ENCODE results near the gene TRAPPC3L.
A peak's percentile ranks its signal among the peaks of the same experiment; 100 is the strongest.

The TRAPPC3L gene

DNA sequence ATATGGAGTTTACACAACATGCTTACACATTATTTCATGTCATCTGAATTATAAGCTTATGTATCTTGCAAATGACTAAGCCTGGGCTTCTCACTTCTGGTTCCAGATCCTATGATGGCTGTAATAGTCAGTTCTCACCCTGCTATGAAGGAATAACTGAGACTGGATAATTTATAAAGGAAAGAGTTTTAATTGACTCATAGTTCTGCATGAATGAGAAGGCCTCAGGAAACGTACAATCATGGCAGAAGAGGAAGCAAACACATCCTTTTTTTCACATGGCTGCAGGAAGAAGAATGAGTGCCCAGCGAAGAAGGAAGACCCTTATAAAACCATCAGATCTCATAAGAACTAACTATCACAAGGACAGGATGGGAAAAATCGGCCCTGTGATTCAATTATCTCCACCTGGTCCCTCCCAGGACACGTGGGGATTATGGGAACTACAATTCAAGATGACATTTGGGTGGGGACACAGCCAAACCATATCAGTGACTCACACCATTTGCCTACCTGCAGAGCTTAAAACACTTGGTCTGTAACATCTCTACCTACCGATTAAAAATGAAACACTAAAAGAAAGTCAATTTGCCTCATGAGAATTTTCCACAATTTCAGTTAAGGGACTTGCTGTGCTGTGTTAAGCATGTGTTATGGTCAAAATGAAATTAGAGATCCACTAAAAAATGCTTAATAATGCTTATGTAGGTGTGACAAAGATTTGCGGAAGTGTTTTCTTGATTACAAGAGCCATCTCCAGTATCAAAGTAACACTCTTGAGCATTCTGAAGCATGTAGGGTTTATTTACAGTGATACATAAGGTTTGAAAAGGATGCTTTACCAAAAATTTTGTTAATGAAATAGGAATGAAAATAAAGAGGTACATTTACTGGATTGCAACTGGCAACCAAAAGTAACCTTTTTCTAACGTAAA, 23.6 kb upstream of the TRAPPC3L start:
- H3K36me3 ChIP-seq (ENCODE audit: control insufficient read depth, insufficient read depth, low read length) = no peaks in the 10 kb centered on the region
- H3K27ac ChIP-seq (ENCODE audit: low read depth, low read length) = no peak overlapping the region
- no peak overlapping the region for H3K4me3 ChIP-seq (ENCODE audit: low read length)
- peaks cover 6% of the 10 kb centered on the region for H3K4me1 ChIP-seq (ENCODE audit: control insufficient read depth, insufficient read depth, low read length)
- no peak overlapping the region for H3K9ac ChIP-seq (ENCODE audit: low read length)
- no peaks in the 10 kb centered on the region for H3K27me3 ChIP-seq (ENCODE audit: control insufficient read depth, insufficient read depth, low read length)

DNA sequence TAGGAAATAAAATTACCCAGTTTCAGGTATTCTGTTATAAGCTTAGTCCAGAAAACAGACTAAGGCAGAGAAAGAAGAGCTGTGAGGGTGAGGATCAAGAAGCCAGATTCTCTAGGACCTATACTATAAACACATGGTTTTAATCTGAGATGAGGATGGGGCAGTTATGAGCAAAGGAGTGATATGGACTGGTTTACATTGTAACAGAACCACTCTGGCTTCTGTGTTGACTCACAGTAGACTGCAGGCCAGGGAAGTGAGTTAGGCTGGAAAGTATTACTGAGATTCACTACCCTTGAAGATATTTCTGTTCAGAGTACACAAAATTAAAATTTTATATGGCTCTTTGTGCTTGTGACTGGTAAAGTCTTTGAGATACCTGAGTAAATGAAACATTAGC, 22.6 kb upstream of the TRAPPC3L start:
- peaks cover 6% of the 10 kb centered on the region for H3K4me1 ChIP-seq (ENCODE audit: control insufficient read depth, insufficient read depth, low read length)
- no peak overlapping the region for H3K4me3 ChIP-seq (ENCODE audit: low read length)
- H3K9ac ChIP-seq (ENCODE audit: low read length) = no peak overlapping the region
- H3K27me3 ChIP-seq (ENCODE audit: control insufficient read depth, insufficient read depth, low read length) = no peaks in the 10 kb centered on the region
- no peak overlapping the region for H3K27ac ChIP-seq (ENCODE audit: low read depth, low read length)
- no peaks in the 10 kb centered on the region for H3K36me3 ChIP-seq (ENCODE audit: control insufficient read depth, insufficient read depth, low read length)

DNA sequence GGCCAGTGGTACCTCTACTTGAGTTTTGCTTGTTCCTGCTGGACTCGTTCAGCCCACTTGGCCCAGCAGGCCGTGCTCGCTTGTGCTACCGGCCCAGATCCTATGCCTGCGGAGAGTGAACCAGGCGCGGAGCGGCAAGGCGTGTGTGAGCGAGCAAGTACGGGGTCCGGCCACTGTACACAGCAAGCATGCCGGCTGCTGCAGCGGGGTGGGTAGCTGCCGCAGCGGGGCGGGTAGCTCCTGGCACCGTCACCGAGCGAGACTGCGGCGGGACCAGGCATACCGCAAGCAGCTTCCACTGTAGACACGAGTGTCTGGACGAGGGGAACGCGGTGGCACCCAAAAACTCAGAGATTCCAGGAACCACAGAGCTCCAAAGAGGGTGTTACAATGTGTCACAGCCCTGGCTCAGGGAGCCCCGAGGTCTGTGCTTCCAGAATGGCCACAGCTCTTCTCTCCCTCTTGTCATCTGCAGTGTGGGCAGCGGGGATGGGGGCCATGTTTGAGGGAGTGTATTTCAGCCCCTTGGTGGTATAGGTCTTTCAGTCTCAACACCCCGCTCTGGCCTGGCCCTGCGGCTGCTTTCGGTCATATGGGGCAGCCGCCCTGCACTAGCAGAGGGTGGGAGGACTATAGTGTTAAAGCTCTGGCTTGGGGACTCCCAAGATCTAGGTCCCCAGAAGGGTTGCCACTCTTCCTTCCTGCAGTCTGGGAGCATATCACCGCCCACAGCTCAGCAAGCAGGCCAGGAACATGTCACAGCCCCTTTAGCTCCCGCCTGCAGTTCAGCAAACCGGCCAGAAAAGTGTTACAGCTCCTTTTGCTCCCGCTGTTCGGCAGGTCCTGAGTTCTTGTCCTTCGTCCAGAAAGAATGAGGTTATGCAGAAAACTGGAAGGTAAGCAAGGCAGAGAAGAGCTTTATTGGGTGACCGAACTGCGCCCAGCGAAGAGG, 19.7 kb upstream of the TRAPPC3L start:
- H3K27ac ChIP-seq (ENCODE audit: low read depth, low read length) = no peak overlapping the region
- no peaks in the 10 kb centered on the region for H3K27me3 ChIP-seq (ENCODE audit: control insufficient read depth, insufficient read depth, low read length)
- H3K36me3 ChIP-seq (ENCODE audit: control insufficient read depth, insufficient read depth, low read length) = no peaks in the 10 kb centered on the region
- H3K4me1 ChIP-seq (ENCODE audit: control insufficient read depth, insufficient read depth, low read length) = peaks cover 3% of the 10 kb centered on the region
- no peak overlapping the region for H3K9ac ChIP-seq (ENCODE audit: low read length)
- peak overlapping the region; percentile 50 for H3K4me3 ChIP-seq (ENCODE audit: low read length)

GRCh38 chr6:116564311-116564710, 18.8 kb upstream of the TRAPPC3L start:
- Histone ChIP-seq H3K4me3 (ENCODE audit: low read length) (no peak overlapping the region), H3K36me3 (ENCODE audit: control insufficient read depth, insufficient read depth, low read length) (no peaks in the 10 kb centered on the region), H3K27ac (ENCODE audit: low read depth, low read length) (no peak overlapping the region), H3K4me1 (ENCODE audit: control insufficient read depth, insufficient read depth, low read length) (no peaks in the 10 kb centered on the region), H3K9ac (ENCODE audit: low read length) (no peak overlapping the region), H3K27me3 (ENCODE audit: control insufficient read depth, insufficient read depth, low read length) (no peaks in the 10 kb centered on the region)

- H3K36me3 ChIP-seq (ENCODE audit: control insufficient read depth, insufficient read depth, low read length) = no peaks in the 10 kb centered on the region
- H3K4me1 ChIP-seq (ENCODE audit: control insufficient read depth, insufficient read depth, low read length) = no peaks in the 10 kb centered on the region
- H3K4me3 ChIP-seq (ENCODE audit: low read length) = no peak overlapping the region
- H3K27ac ChIP-seq (ENCODE audit: low read depth, low read length) = no peak overlapping the region
- no peaks in the 10 kb centered on the region for H3K27me3 ChIP-seq (ENCODE audit: control insufficient read depth, insufficient read depth, low read length)
- H3K9ac ChIP-seq (ENCODE audit: low read length) = no peak overlapping the region
Observed at GRCh38 chr6:116563830-116564229, 18.3 kb upstream of the TRAPPC3L start.

DNA sequence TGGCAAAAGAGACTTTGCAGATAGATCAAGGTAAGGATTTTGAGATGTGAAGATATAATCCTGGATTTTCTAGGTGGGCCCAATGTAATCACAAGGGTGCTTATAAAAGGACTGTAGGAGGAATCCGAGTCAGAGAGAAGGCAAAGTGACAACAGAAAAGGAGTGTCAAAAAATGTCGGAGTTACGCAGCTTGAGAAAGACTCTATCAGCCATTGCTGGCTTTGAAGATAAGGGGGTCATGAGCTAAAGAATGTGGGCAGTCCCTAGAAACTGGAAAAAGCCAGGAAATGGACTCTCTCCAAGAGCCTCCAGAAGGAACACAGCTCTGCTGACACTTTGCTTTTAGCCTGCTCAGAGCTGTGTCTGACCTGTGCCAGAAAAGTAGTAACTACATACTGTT, 17.1 kb upstream of the TRAPPC3L start:
- no peaks in the 10 kb centered on the region for H3K27me3 ChIP-seq (ENCODE audit: control insufficient read depth, insufficient read depth, low read length)
- no peaks in the 10 kb centered on the region for H3K36me3 ChIP-seq (ENCODE audit: control insufficient read depth, insufficient read depth, low read length)
- H3K9ac ChIP-seq (ENCODE audit: low read length) = no peak overlapping the region
- H3K27ac ChIP-seq (ENCODE audit: low read depth, low read length) = no peak overlapping the region
- no peak overlapping the region for H3K4me3 ChIP-seq (ENCODE audit: low read length)
- no peaks in the 10 kb centered on the region for H3K4me1 ChIP-seq (ENCODE audit: control insufficient read depth, insufficient read depth, low read length)

- no peaks in the 10 kb centered on the region for H3K36me3 ChIP-seq (ENCODE audit: control insufficient read depth, insufficient read depth, low read length)
Observed at GRCh38 chr6:116562019-116562403, 16.5 kb upstream of the TRAPPC3L start.

DNA sequence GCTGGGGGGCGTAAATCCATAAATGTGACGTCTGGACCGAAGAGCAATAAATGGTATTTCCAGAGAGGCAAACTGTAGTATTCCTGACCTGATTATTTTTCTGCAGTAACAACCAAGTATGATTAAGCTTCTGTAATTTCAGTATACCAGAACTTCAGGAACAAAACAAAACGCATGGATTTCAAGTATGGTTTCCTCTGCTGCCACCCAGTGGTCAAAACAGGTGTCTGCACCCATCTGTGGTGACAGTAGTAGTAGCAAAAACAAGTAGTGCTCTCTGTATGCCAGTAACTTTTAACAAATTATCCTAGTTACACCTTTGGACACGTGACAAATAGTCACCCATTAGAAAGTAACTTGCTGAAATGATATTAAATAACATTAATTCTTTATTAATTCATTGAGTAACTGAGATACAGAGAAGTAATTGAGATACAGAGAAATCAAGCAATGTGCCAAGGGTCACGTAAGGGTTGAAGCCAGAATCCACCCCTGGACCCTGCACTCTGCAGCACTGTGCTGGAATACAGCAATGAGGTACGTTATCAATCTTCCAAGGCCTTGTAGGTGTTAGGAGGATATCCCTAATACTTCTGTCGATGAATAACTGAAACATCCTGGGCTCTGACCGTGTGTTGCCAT, 16.0 kb upstream of the TRAPPC3L start:
- Histone ChIP-seq H3K27ac (ENCODE audit: low read depth, low read length) (no peak overlapping the region), H3K4me1 (ENCODE audit: control insufficient read depth, insufficient read depth, low read length) (no peaks in the 10 kb centered on the region), H3K36me3 (ENCODE audit: control insufficient read depth, insufficient read depth, low read length) (no peaks in the 10 kb centered on the region), H3K9ac (ENCODE audit: low read length) (no peak overlapping the region), H3K4me3 (ENCODE audit: low read length) (peak overlapping the region; percentile 20), H3K27me3 (ENCODE audit: control insufficient read depth, insufficient read depth, low read length) (no peaks in the 10 kb centered on the region)

More at GRCh38 chr6:116562019-116562403, 16.5 kb upstream of the TRAPPC3L start:
- Histone ChIP-seq H3K4me3 (ENCODE audit: low read length) (no peak overlapping the region), H3K9ac (ENCODE audit: low read length) (no peak overlapping the region), H3K27ac (ENCODE audit: low read depth, low read length) (no peak overlapping the region), H3K4me1 (ENCODE audit: control insufficient read depth, insufficient read depth, low read length) (no peaks in the 10 kb centered on the region), H3K27me3 (ENCODE audit: control insufficient read depth, insufficient read depth, low read length) (no peaks in the 10 kb centered on the region)

- Histone ChIP-seq H3K4me3 (ENCODE audit: low read length) (no peak overlapping the region), H3K4me1 (ENCODE audit: control insufficient read depth, insufficient read depth, low read length) (no peaks in the 10 kb centered on the region), H3K9ac (ENCODE audit: low read length) (no peak overlapping the region), H3K27ac (ENCODE audit: low read depth, low read length) (no peak overlapping the region), H3K36me3 (ENCODE audit: control insufficient read depth, insufficient read depth, low read length) (no peaks in the 10 kb centered on the region), H3K27me3 (ENCODE audit: control insufficient read depth, insufficient read depth, low read length) (no peaks in the 10 kb centered on the region)
Observed at GRCh38 chr6:116560130-116560529, 14.6 kb upstream of the TRAPPC3L start.

DNA sequence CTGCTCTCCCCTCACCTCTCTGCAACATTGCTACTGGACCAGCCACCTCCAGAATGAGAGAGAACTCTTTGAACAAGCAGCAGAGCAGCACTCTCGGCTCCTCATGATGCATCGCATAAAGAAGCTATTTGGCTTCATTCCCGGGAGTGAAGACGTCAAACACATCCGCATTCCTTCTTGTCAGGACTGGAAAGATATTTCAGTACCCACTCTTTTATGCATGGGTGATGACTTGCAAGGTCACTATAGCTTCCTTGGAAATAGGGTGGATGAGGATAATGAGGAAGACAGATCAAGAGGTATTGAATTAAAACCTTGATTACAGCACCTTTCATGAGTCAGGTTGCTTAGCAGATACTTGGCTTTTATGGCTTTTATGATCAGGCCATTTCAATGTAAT, 12.4 kb upstream of the TRAPPC3L start:
- H3K9ac ChIP-seq (ENCODE audit: low read length) = no peak overlapping the region
- H3K27me3 ChIP-seq (ENCODE audit: control insufficient read depth, insufficient read depth, low read length) = no peaks in the 10 kb centered on the region
- no peaks in the 10 kb centered on the region for H3K4me1 ChIP-seq (ENCODE audit: control insufficient read depth, insufficient read depth, low read length)
- no peak overlapping the region for H3K4me3 ChIP-seq (ENCODE audit: low read length)
- H3K36me3 ChIP-seq (ENCODE audit: control insufficient read depth, insufficient read depth, low read length) = no peaks in the 10 kb centered on the region
- no peak overlapping the region for H3K27ac ChIP-seq (ENCODE audit: low read depth, low read length)

GRCh38 chr6:116556814-116557415, 11.4 kb upstream of the TRAPPC3L start:
- H3K36me3 ChIP-seq (ENCODE audit: control insufficient read depth, insufficient read depth, low read length) = no peaks in the 10 kb centered on the region
- no peak overlapping the region for H3K27ac ChIP-seq (ENCODE audit: low read depth, low read length)
- no peaks in the 10 kb centered on the region for H3K4me1 ChIP-seq (ENCODE audit: control insufficient read depth, insufficient read depth, low read length)
- no peak overlapping the region for H3K4me3 ChIP-seq (ENCODE audit: low read length)
- H3K9ac ChIP-seq (ENCODE audit: low read length) = no peak overlapping the region
- H3K27me3 ChIP-seq (ENCODE audit: control insufficient read depth, insufficient read depth, low read length) = no peaks in the 10 kb centered on the region

GRCh38 chr6:116556065-116556464, 10.6 kb upstream of the TRAPPC3L start:
- Histone ChIP-seq H3K36me3 (ENCODE audit: control insufficient read depth, insufficient read depth, low read length) (no peaks in the 10 kb centered on the region), H3K27me3 (ENCODE audit: control insufficient read depth, insufficient read depth, low read length) (no peaks in the 10 kb centered on the region), H3K4me3 (ENCODE audit: low read length) (no peak overlapping the region), H3K9ac (ENCODE audit: low read length) (no peak overlapping the region), H3K27ac (ENCODE audit: low read depth, low read length) (no peak overlapping the region), H3K4me1 (ENCODE audit: control insufficient read depth, insufficient read depth, low read length) (no peaks in the 10 kb centered on the region)
